HepG2 (cell line): ENCODE results near the gene EYA2. TPM values are rescaled to one million over a fixed set of nuclear protein-coding genes. Genes with fewer than 3 reads are reported as not detected.
A peak's percentile ranks its signal among the peaks of the same experiment; 100 is the strongest.

Source experiments
- ARID3A ChIP-seq: IDR thresholded peaks from 2 replicates; pipeline ENCODE4 v1.6.1; 2012; ENCODE audit warnings: low read depth, low read length, improper control_type of control experiment
- ATF7-NPFF ChIP-seq: sonication (generic); formaldehyde crosslinking; IDR thresholded peaks from 2 replicates; pipeline ENCODE4 v1.8.1; 2023; ENCODE audit warnings: mild to moderate bottlenecking, low read depth, missing genetic modification reagents, moderate library complexity
- CC2D1A ChIP-seq: sonication (generic); formaldehyde crosslinking; IDR thresholded peaks from 2 replicates; pipeline ENCODE4 v1.8.1; 2023; ENCODE audit warnings: mild to moderate bottlenecking, missing genetic modification reagents
- ESRRA ChIP-seq: sonication (generic); formaldehyde crosslinking; IDR thresholded peaks from 2 replicates; pipeline ENCODE4 v1.5.1; 2020; ENCODE audit warnings: mild to moderate bottlenecking, low read depth, missing genetic modification reagents
- GTF3A ChIP-seq: sonication (generic); formaldehyde crosslinking; conservative IDR thresholded peaks from 2 replicates; pipeline ENCODE4 v1.4.0; 2020; ENCODE audit warnings: mild to moderate bottlenecking, missing genetic modification reagents
- PAXIP1 ChIP-seq: sonication (generic); formaldehyde crosslinking; conservative IDR thresholded peaks from 2 replicates; pipeline ENCODE4 v1.4.0; 2020; ENCODE audit warnings: mild to moderate bottlenecking, missing genetic modification reagents, moderate library complexity
- SP2 ChIP-seq: sonication (generic); formaldehyde crosslinking; IDR thresholded peaks from 2 replicates; pipeline ENCODE4 v1.5.1; 2020; ENCODE audit warnings: mild to moderate bottlenecking, missing genetic modification reagents
- TGIF2 ChIP-seq: IDR thresholded peaks from 2 replicates; pipeline ENCODE4 v1.6.1; 2016; ENCODE audit warnings: control low read depth, missing compliant biosample characterization
- TRAFD1 ChIP-seq: sonication (generic); formaldehyde crosslinking; IDR thresholded peaks from 2 replicates; pipeline ENCODE4 v1.5.1; 2020; ENCODE audit warnings: missing genetic modification reagents, mild to moderate bottlenecking, borderline replicate concordance
- ZBED4 ChIP-seq: sonication (generic); formaldehyde crosslinking; IDR thresholded peaks from 2 replicates; pipeline ENCODE4 v1.4.0; 2020; ENCODE audit warnings: missing genetic modification reagents, borderline replicate concordance
- ZBTB38 ChIP-seq: sonication (generic); formaldehyde crosslinking; IDR thresholded peaks from 2 replicates; pipeline ENCODE4 v1.5.1; 2020; ENCODE audit warnings: mild to moderate bottlenecking, missing genetic modification reagents
- ZNF282 ChIP-seq: fragments of 450-650 bp; IDR thresholded peaks from 2 replicates; pipeline ENCODE4 v1.6.1; 2018; ENCODE audit not compliant: partially characterized antibody
- ZNF34 ChIP-seq: sonication (generic); formaldehyde crosslinking; IDR thresholded peaks from 2 replicates; pipeline ENCODE4 v1.4.0; 2020; ENCODE audit warnings: mild to moderate bottlenecking, missing genetic modification reagents, borderline replicate concordance
- ZNF484 ChIP-seq: sonication (generic); formaldehyde crosslinking; IDR thresholded peaks from 2 replicates; pipeline ENCODE4 v1.5.1; 2020; ENCODE audit warnings: mild to moderate bottlenecking, low read depth, missing genetic modification reagents, borderline replicate concordance
- ZNF576 ChIP-seq: sonication (generic); formaldehyde crosslinking; IDR thresholded peaks from 2 replicates; pipeline ENCODE4 v1.4.0; 2020; ENCODE audit warnings: mild to moderate bottlenecking, missing genetic modification reagents
- ZNF761 ChIP-seq: sonication (generic); formaldehyde crosslinking; conservative IDR thresholded peaks from 2 replicates; pipeline ENCODE4 v1.4.0; 2020; ENCODE audit warnings: mild to moderate bottlenecking, missing genetic modification reagents
- ZNF766 ChIP-seq: sonication (generic); formaldehyde crosslinking; IDR thresholded peaks from 2 replicates; pipeline ENCODE4 v1.5.0; 2020; ENCODE audit warnings: missing genetic modification reagents, borderline replicate concordance
- polyA plus RNA-seq, 8 experiments: library from polyadenylated mRNA; depleted of rRNA in 3 of 8; stranded (reverse) in 7 of 8; unstranded in 1 of 8; fragments of >200 nt; fragmentation: Illumina TruSeq in 4 of 8; extraction: Trizol in 4 of 8; gene quantifications; 2 replicates each; pipeline versions ENCODE4 v1.2.1 to v1.2.3, GENCODE V29; 2011 to 2016; ENCODE audit warnings: low read depth in 4 of 8, missing spikeins in 1 of 8, mixed read lengths in 1 of 8; ENCODE audit not compliant: insufficient read depth in 1 of 8
- total RNA-seq, 5 experiments: library from RNA; depleted of rRNA; stranded (reverse); fragments of >200 nt; fragmentation: Illumina TruSeq; extraction: Trizol; gene quantifications; 2 replicates each; pipeline ENCODE4 v1.2.3, GENCODE V29; 2016; ENCODE audit warnings: low read depth in 1 of 5

EYA2 gene
- total and polyA plus RNA-seq, 2 of the 13 experiments (the other 11 are each of a cell fraction or from before 2014, with no cell fraction given): not detected

- no peak for TF ChIP-seq ZBED4 (CRISPR knock-in tag)
- 0 out of 2 replicates have a peak, but pooled peaks have one; percentile 19 for TF ChIP-seq PAXIP1 (CRISPR knock-in tag)
- no peak for TF ChIP-seq ZNF484 (CRISPR knock-in tag)
- no peak; the same call in 1 of the 2 replicates for TF ChIP-seq TGIF2 (CRISPR knock-in tag)
- TF ChIP-seq ZNF766 (CRISPR knock-in tag): no peak
- TF ChIP-seq ZNF34 (CRISPR knock-in tag): 0 out of 2 replicates have a peak, but pooled peaks have one; percentile 70
- TF ChIP-seq ZNF576: no peak
- TF ChIP-seq SP2 (CRISPR knock-in tag): 0 out of 2 replicates have a peak, but pooled peaks have one; percentile 35
- 0 out of 2 replicates have a peak, but pooled peaks have one; percentile 45 for TF ChIP-seq ARID3A
- TF ChIP-seq ZBTB38 (CRISPR knock-in tag): no peak; the same call in 1 of the 2 replicates
- no peak for TF ChIP-seq CC2D1A (CRISPR knock-in tag)
- TF ChIP-seq TRAFD1: no peak
- TF ChIP-seq GTF3A (CRISPR knock-in tag): no peak
- TF ChIP-seq ESRRA (CRISPR knock-in tag): no peak; the same call in 1 of the 2 replicates
- no peak for TF ChIP-seq ZNF282
- TF ChIP-seq ZNF761 (CRISPR knock-in tag): no peak
- TF ChIP-seq ATF7-NPFF (CRISPR knock-in tag): no peak
Measured at GRCh38 chr20:47150403-47151152, 255.9 kb downstream of the EYA2 start (continued).
